ENCODE data around the gene USP9X. TPM values are rescaled to one million over a fixed set of nuclear protein-coding genes. Genes with fewer than 3 reads are reported as not detected.

Gene USP9X
- total and polyA plus RNA-seq, 9 of the 15 experiments (the other 6 are each of a cell fraction or from before 2014, with no cell fraction given) = 10.9 to 47.8 (median 29.5) TPM

GRCh38 chrX:41084044-41084892, 977 bp upstream of the USP9X start (continued):
- TF ChIP-seq BRF2 (IDR thresholded peaks at IDR 0.05; ENCODE audit: borderline replicate concordance, insufficient read depth, insufficient read length) = no peak
- TF ChIP-seq, protein P1, sequence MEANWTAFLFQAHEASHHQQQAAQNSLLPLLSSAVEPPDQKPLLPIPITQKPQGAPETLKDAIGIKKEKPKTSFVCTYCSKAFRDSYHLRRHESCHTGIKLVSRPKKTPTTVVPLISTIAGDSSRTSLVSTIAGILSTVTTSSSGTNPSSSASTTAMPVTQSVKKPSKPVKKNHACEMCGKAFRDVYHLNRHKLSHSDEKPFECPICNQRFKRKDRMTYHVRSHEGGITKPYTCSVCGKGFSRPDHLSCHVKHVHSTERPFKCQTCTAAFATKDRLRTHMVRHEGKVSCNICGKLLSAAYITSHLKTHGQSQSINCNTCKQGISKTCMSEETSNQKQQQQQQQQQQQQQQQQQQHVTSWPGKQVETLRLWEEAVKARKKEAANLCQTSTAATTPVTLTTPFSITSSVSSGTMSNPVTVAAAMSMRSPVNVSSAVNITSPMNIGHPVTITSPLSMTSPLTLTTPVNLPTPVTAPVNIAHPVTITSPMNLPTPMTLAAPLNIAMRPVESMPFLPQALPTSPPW (CRISPR knock-in tag; IDR thresholded peaks at IDR 0.05) = peak; percentile 98
- no peak; the same call in 1 of the 2 replicates for TF ChIP-seq PML (IDR thresholded peaks at IDR 0.05; ENCODE audit: low read length)
- peak; percentile 75 for TF ChIP-seq KDM5B (IDR thresholded peaks at IDR 0.05; ENCODE audit: insufficient replicate concordance, low read depth, low read length)
- TF ChIP-seq, protein P2, sequence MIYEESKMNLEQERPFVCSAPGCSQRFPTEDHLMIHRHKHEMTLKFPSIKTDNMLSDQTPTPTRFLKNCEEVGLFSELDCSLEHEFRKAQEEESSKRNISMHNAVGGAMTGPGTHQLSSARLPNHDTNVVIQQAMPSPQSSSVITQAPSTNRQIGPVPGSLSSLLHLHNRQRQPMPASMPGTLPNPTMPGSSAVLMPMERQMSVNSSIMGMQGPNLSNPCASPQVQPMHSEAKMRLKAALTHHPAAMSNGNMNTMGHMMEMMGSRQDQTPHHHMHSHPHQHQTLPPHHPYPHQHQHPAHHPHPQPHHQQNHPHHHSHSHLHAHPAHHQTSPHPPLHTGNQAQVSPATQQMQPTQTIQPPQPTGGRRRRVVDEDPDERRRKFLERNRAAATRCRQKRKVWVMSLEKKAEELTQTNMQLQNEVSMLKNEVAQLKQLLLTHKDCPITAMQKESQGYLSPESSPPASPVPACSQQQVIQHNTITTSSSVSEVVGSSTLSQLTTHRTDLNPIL (CRISPR knock-in tag; IDR thresholded peaks at IDR 0.05) = no peak
- TF ChIP-seq SMARCE1 (IDR thresholded peaks at IDR 0.05) = peak; percentile 18; the same call in 1 of the 2 replicates
- TF ChIP-seq RBBP5 (IDR thresholded peaks at IDR 0.05; ENCODE audit: borderline replicate concordance, insufficient read depth, low read length, poor library complexity, severe bottlenecking) = no peak
- no peak for TF ChIP-seq SREBF2 (CRISPR knock-in tag; IDR thresholded peaks at IDR 0.05)
- no peak for TF ChIP-seq MCM5 (IDR thresholded peaks at IDR 0.05; ENCODE audit: low read depth)
- TF ChIP-seq ZZZ3 (IDR thresholded peaks at IDR 0.05) = no peak
- TF ChIP-seq NFIX (CRISPR knock-in tag; IDR thresholded peaks at IDR 0.05; ENCODE audit: low read depth) = no peak
- TF ChIP-seq NFXL1 (CRISPR knock-in tag; IDR thresholded peaks at IDR 0.05) = no peak
- 0 out of 2 replicates have a peak, but pooled peaks have one; percentile 37 for TF ChIP-seq ZNF449 (CRISPR knock-in tag; IDR thresholded peaks at IDR 0.05)
- peak; percentile 89 for TF ChIP-seq ARID1B (IDR thresholded peaks at IDR 0.05)
- TF ChIP-seq SUPT5H (IDR thresholded peaks at IDR 0.05) = peak; percentile 82
- TF ChIP-seq GATAD2A (IDR thresholded peaks at IDR 0.05) = 0 out of 2 replicates have a peak, but pooled peaks have one; percentile 63
- no peak for TF ChIP-seq RBM22 (IDR thresholded peaks at IDR 0.05; ENCODE audit: low read depth, low read length, poor library complexity, severe bottlenecking)
- TF ChIP-seq POLR2B (IDR thresholded peaks at IDR 0.05; ENCODE audit: low read depth, partially characterized antibody) = peak; percentile 85
- TF ChIP-seq OTX1 (CRISPR knock-in tag; IDR thresholded peaks at IDR 0.05) = no peak
- TF ChIP-seq, protein P3, sequence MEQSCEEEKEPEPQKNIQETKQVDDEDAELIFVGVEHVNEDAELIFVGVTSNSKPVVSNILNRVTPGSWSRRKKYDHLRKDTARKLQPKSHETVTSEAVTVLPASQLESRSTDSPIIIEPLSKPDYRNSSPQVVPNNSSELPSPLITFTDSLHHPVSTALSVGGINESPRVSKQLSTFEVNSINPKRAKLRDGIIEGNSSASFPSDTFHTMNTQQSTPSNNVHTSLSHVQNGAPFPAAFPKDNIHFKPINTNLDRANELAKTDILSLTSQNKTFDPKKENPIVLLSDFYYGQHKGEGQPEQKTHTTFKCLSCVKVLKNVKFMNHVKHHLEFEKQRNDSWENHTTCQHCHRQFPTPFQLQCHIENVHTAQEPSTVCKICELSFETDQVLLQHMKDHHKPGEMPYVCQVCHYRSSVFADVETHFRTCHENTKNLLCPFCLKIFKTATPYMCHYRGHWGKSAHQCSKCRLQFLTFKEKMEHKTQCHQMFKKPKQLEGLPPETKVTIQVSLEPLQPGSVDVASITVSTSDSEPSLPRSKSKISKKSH (CRISPR knock-in tag; IDR thresholded peaks at IDR 0.05) = no peak
